Naive thymus-derived CD8-positive, alpha-beta T cell (primary cell): Measurements from ENCODE around the gene MZB1. TPM values are rescaled to one million over a fixed set of nuclear protein-coding genes. Genes with fewer than 3 reads are reported as not detected.

Experiments
- ATAC-seq, 2 donors: fragments of 150-1000 bp; cut with Tn5 transposase in 1 of 2; sonication (Bioruptor Pico), chemical (Tn5 transposase) in 1 of 2; 1 replicate in 1 of 2; 2 replicates in 1 of 2; pipeline ENCODE4 v1.10.0; 2021; ENCODE audit warnings: mild to moderate bottlenecking in 2 of 2, moderate library complexity in 2 of 2
- POLR2A ChIA-PET: fragments of 350-600 bp; sonication (Branson Sonifier 250); formaldehyde crosslinking; loops from one replicate; lab custom pipeline; 2021; ENCODE audit warnings: antibody characterized with exemption; lab: Charles Lee
- DNase-seq, 10 donors: peaks; one replicate each; pipeline versions ENCODE4 v3.0.0 to v3.0.0-alpha.2; 2020 to 2022
- H3K27ac Mint-ChIP-seq, 10 donors: one replicate each; pipeline ENCODE4 v1.8.0; 2020 to 2022; ENCODE audit warnings: mild to moderate bottlenecking in 10 of 10, mixed read lengths in 10 of 10, moderate library complexity in 4 of 10, inconsistent platforms in 1 of 10
- H3K27me3 Mint-ChIP-seq, 5 donors: one replicate each; pipeline ENCODE4 v1.8.0; 2021 to 2022; ENCODE audit warnings: mixed read lengths in 5 of 5
- H3K36me3 Mint-ChIP-seq, 3 donors: one replicate each; pipeline ENCODE4 v1.8.0; 2020 to 2022; ENCODE audit warnings: mixed read lengths in 3 of 3, mild to moderate bottlenecking in 2 of 3, inconsistent platforms in 1 of 3
- H3K4me1 Mint-ChIP-seq, 4 donors: one replicate each; pipeline ENCODE4 v1.8.0; 2021 to 2022; ENCODE audit warnings: mixed read lengths in 4 of 4
- H3K4me3 Mint-ChIP-seq, 10 donors: one replicate each; pipeline ENCODE4 v1.8.0; 2020 to 2022; ENCODE audit warnings: mild to moderate bottlenecking in 10 of 10, mixed read lengths in 10 of 10, moderate library complexity in 6 of 10, inconsistent platforms in 1 of 10
- H3K9me3 Mint-ChIP-seq, 9 donors: one replicate each; pipeline ENCODE4 v1.8.0; 2020 to 2022; ENCODE audit warnings: mixed read lengths in 9 of 9, mild to moderate bottlenecking in 3 of 9, inconsistent platforms in 1 of 9, moderate library complexity in 1 of 9
- polyA plus RNA-seq, 3 donors: library from polyadenylated mRNA; unstranded; fragments of 300-500 nt; fragmentation: Illumina TruSeq; gene quantifications; one replicate each; pipeline ENCODE4 v1.2.3, GENCODE V29; 2021
- total RNA-seq, 8 experiments: library from RNA in 2 of 8; stranded (reverse) in 2 of 8; gene quantifications; one replicate each; pipeline ENCODE4 v1.2.3 and lab custom pipeline; 2021 to 2026

The MZB1 gene
- total and polyA plus RNA-seq, 5 experiments from 2014 or later: 0.37 to 2.5 (median 1.5) TPM; not detected in 1

DNA sequence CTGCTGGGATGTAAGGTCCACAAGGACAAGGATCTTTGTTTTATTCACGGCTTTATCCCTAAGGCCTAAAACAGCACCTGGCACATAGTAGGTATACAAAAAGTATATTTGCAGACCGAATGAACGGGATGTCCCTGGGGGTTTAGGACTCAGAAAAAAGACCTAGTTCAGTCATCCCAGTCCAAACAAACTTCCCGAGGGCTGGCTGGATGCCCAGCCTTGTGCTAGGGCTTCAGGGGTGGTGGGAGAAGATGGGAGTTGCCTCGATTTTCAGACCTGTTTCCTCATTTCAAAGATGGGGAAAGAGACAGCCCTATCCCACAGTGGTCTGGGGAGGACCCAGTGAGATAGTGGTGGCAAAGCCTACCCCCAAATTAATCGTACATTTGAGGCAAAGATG, 8.2 kb upstream of the MZB1 start:
- H3K4me3 Mint-ChIP-seq: no peak overlapping the region
- no peak overlapping the region for H3K27ac Mint-ChIP-seq
- peaks cover 0 to 5% (median 4%) of the 10 kb centered on the region in 3 donors for H3K36me3 Mint-ChIP-seq
- peaks cover 0 to 1% (median 0%) of the 10 kb centered on the region in 5 donors for H3K27me3 Mint-ChIP-seq
- no peaks in the 10 kb centered on the region for H3K9me3 Mint-ChIP-seq
- ATAC-seq (no peak), DNase-seq (no peak)
- POLR2A ChIA-PET: no interaction called here
- peaks cover 4 to 16% (median 12%) of the 10 kb centered on the region in 4 donors for H3K4me1 Mint-ChIP-seq

- Mint-ChIP-seq H3K9me3 (no peaks in the 10 kb centered on the region), H3K27ac (no peak overlapping the region), H3K27me3 (peaks cover 0 to 1% (median 0%) of the 10 kb centered on the region in 5 donors), H3K4me1 (peaks cover 6 to 15% (median 11%) of the 10 kb centered on the region in 4 donors), H3K36me3 (peaks cover 0 to 5% (median 4%) of the 10 kb centered on the region in 3 donors), H3K4me3 (no peak overlapping the region)
- DNase-seq (peak in 1 of 10 donors; percentile 40), ATAC-seq (no peak)
- POLR2A ChIA-PET: interaction anchor here (1.6 kb wide), 1 partner anchor 103 kb away, joined by 4 read pairs; the partner anchor contains the start of gene MATR3
Measured at GRCh38 chr5:139396691-139397090, 7.0 kb upstream of the MZB1 start.

GRCh38 chr5:139395844-139396640, 6.3 kb upstream of the MZB1 start:
- Mint-ChIP-seq H3K36me3 (peaks cover 0 to 4% (median 3%) of the 10 kb centered on the region in 3 donors), H3K4me3 (peak overlapping the region in 4 of 10 donors; percentile 25 to 54 (median 29)), H3K9me3 (no peaks in the 10 kb centered on the region), H3K27ac (peak overlapping the region in 1 of 10 donors; percentile 19), H3K4me1 (peaks cover 9 to 21% (median 18%) of the 10 kb centered on the region in 4 donors), H3K27me3 (peaks cover 0 to 1% (median 0%) of the 10 kb centered on the region in 5 donors)
- DNase-seq: no peak
- POLR2A ChIA-PET: interaction anchor here (0.6 to 1.6 kb wide), 2 partner anchors 22 to 102 kb away, joined by 4 to 7 read pairs; partner anchors contain the start of gene MATR3
- no peak for ATAC-seq

DNA sequence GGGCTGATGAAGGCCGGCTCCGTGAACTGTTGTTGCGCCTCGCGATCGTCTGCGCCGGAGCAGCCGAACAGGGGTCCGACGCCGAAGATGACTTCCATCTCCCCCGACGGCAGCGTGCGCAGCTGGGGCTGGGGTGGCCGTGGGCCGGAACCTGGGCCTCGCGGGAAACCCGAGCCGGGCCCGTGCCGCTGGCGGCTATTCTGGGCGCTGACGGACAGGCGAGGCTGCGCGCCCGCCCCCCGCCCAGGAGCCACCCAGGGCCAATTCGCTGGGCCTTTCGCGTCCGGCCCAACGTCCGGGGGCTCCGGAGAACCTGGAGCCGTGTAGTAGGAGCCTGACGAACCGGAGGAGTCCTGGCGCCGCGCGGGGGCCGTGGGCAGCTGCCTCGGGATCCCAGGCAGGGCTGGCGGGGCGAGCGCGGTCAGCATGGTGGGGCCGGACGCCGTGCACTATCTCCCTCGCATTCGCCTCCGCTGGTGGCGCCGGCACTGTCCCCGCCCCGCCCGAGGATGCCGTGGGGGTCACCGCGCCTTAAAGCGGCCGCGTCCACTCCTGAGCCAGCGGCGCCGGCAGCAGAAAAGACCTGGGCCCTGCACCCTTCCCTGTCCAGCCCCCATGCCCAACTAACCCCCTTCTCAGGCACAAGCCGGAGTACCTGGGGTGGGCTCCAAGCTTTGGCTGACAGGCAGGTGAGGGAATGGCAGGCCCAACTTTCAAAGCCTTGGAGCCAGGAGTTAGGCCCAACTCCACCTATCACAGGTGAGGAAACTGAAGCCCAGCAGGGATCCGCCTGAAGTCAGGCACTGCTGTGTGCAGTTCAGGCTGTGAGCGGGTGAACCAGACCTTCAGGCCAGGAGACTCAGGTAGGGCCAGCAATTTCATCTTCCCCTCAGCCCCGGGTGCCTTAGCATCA, 5.2 kb upstream of the MZB1 start, which contains the start of gene PROB1:
Gene PROB1 (minus strand): TSS at position 451 of the 913 bp plus-strand sequence. CDS start 23 bp downstream, at position 428.
- no peak for ATAC-seq
- Mint-ChIP-seq H3K9me3 (no peaks in the 10 kb centered on the region), H3K27me3 (peaks cover 0 to 1% (median 0%) of the 10 kb centered on the region in 5 donors), H3K27ac (no peak within 1 kb of the TSS), H3K36me3 (peaks cover 0 to 4% (median 3%) of the 10 kb centered on the region in 3 donors), H3K4me3 (peak within 1 kb of the TSS in 9 of 10 donors; percentile 30 to 94 (median 90)), H3K4me1 (peaks cover 15 to 33% (median 29%) of the 10 kb centered on the region in 4 donors)
- POLR2A ChIA-PET: interaction anchor here (0.6 to 4.0 kb wide), 5 partner anchors 8 to 101 kb away, joined by 3 to 19 read pairs (median 7); partner anchors contain the start of genes MATR3, PAIP2 and SPATA24
- DNase-seq: no peak

- ATAC-seq: peak; percentile 19 to 39
- POLR2A ChIA-PET: interaction anchor here (0.6 to 4.0 kb wide), 3 partner anchors 9 to 100 kb away, joined by 3 to 19 read pairs (median 9); partner anchors contain the start of genes MATR3 and SPATA24
- DNase-seq: peak in 6 of 10 donors; percentile 26 to 75 (median 50)
- no peak overlapping the region for H3K27ac Mint-ChIP-seq
- no peaks in the 10 kb centered on the region for H3K9me3 Mint-ChIP-seq
- peaks cover 0 to 1% (median under 1%) of the 10 kb centered on the region in 3 donors for H3K36me3 Mint-ChIP-seq
- H3K4me3 Mint-ChIP-seq: peak overlapping the region in 8 of 10 donors; percentile 84 to 94 (median 90)
- H3K4me1 Mint-ChIP-seq: peaks cover 19 to 40% (median 34%) of the 10 kb centered on the region in 4 donors
- H3K27me3 Mint-ChIP-seq: peaks cover 0 to 1% (median 0%) of the 10 kb centered on the region in 5 donors
Measured at GRCh38 chr5:139394123-139394653, 4.5 kb upstream of the MZB1 start.

DNA sequence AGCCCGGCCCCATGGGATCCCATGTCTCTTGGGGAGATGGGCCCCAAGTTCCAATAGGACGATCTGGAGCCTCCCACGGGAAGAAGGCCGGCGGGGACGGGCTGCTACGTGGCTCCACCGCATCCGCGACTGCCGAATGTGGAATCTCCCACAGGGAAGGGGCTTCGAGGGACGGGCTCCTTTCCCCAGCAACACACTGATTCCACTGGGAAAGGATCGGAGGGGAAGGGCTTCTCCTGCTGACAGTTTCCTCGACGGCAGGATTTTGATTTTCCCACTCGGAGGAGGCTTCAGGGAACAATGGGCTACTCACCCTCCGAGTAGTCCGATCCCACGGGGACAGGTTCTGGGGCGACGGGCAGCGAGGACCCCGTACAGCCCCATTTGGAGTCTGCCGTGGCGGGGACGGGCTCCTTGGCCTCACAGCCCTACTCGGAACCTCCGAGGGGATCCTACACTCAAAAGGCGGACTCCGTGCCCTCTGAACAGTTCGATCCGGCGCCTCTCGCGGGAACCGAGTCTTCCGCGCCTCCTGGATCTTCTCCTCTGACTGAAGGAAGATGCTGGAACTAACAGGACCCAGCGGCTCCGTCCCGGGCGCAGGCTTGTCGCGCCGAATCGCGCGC, 3.9 kb upstream of the MZB1 start:
- DNase-seq: peak in 2 of 10 donors; percentile 23
- no peaks in the 10 kb centered on the region for H3K9me3 Mint-ChIP-seq
- peak overlapping the region in 2 of 10 donors; percentile 67 to 89 for H3K27ac Mint-ChIP-seq
- H3K4me3 Mint-ChIP-seq: peak overlapping the region; percentile 84 to 94 (median 90)
- H3K4me1 Mint-ChIP-seq: peaks cover 19 to 43% (median 39%) of the 10 kb centered on the region in 4 donors
- H3K36me3 Mint-ChIP-seq: no peaks in the 10 kb centered on the region
- H3K27me3 Mint-ChIP-seq: peaks cover 0 to 1% (median 0%) of the 10 kb centered on the region in 5 donors
- POLR2A ChIA-PET: interaction anchor here (0.6 to 4.0 kb wide), 5 partner anchors 10 to 100 kb away, joined by 3 to 19 read pairs (median 3); partner anchors contain the start of genes DNAJC18, MATR3 and SPATA24
- ATAC-seq: peak in 1 of 2 donors; percentile 2

DNA sequence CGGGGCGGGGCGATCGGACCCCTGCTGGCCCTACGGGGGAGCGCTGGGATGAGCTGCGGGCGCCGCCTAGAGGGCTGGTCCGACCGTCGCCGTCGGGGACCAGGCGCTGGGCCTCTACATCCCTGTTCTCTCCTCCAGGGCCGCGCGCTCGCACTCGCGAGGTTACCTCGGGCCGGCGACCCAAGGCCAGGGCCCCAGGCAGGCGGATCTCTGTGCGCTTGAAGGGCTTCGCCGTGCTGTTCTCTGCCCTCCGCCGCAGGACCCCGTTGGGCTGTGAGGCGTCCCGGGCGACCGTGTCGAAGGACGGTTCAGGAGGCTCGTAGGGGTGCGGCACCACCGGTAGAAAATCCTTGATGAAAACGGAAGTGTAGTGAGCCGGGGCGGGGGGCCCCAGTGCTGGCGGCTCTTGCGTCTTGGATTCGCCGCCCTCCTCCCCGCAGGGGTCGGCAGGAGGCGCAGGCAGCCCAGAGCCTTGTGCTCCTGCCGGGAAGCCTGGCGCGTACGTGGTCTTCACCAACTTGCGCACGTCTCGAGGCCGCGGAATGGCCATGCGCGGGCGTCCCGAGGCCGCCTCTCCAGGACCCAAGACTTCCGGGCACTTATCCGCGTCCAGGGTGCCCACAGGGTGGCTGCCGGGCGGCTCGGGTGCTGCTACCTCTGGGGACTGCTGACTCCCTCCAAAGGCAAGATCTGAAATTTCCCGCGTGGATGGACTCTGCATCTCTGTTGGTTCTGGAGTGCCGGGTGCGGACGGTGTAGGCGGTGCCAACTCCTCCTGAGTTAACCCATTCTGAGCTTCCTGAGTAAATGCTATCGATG, 3.2 kb upstream of the MZB1 start:
- Mint-ChIP-seq H3K27me3 (peaks cover 0 to 1% (median 0%) of the 10 kb centered on the region in 5 donors), H3K4me3 (peak overlapping the region; percentile 84 to 94 (median 90))

DNA sequence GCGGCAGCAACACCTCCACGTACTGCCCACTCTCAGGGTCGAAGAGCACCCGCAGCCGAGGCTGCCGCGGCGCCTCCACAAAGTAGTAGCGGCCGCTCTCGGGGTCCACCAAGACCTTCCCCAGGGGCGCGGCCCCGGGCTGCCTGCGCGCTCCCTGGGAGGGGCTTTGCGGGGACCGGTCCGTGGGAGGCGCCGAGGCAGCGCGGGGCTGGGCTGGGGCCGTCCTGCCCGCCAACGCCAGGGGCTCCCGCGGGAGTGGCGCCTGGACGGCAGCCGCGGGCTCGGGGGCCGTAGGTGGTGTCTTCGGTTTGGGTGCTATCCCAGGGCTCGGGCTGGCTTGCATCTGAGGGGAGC, 2.6 kb upstream of the MZB1 start:
- DNase-seq (no peak), ATAC-seq (peak; percentile 38 to 40)
- H3K36me3 Mint-ChIP-seq: no peaks in the 10 kb centered on the region
- H3K4me3 Mint-ChIP-seq: peak overlapping the region in 9 of 10 donors; percentile 84 to 94 (median 90)
- peaks cover 21 to 46% (median 44%) of the 10 kb centered on the region in 4 donors for H3K4me1 Mint-ChIP-seq
- H3K27ac Mint-ChIP-seq: peak overlapping the region in 2 of 10 donors; percentile 68 to 89
- peaks cover 0 to 1% (median 0%) of the 10 kb centered on the region in 5 donors for H3K27me3 Mint-ChIP-seq
- no peaks in the 10 kb centered on the region for H3K9me3 Mint-ChIP-seq
- POLR2A ChIA-PET: interaction anchor here (0.5 to 4.0 kb wide), 7 partner anchors 11 to 819 kb away, joined by 3 to 19 read pairs (median 5); partner anchors contain the start of genes DNAJC18, MATR3, PAIP2 and SPATA24

More for the DNA sequence above, 3.2 kb upstream of the MZB1 start:
- POLR2A ChIA-PET: interaction anchor here (0.6 to 4.0 kb wide), 5 partner anchors 10 to 99 kb away, joined by 3 to 19 read pairs (median 8); partner anchors contain the start of genes DNAJC18, MATR3, PAIP2 and SPATA24
- H3K4me1 Mint-ChIP-seq: peaks cover 21 to 46% (median 43%) of the 10 kb centered on the region in 4 donors
- ATAC-seq (peak; percentile 74 to 75), DNase-seq (peak; percentile 61 to 83 (median 70))
- H3K9me3 Mint-ChIP-seq: no peaks in the 10 kb centered on the region
- no peaks in the 10 kb centered on the region for H3K36me3 Mint-ChIP-seq
- H3K27ac Mint-ChIP-seq: peak overlapping the region in 9 of 10 donors; percentile 34 to 89 (median 60)

GRCh38 chr5:139391570-139392323, 2.0 kb upstream of the MZB1 start:
- H3K4me1 Mint-ChIP-seq: peaks cover 21 to 48% (median 47%) of the 10 kb centered on the region in 4 donors

More at GRCh38 chr5:139391570-139392323, 2.0 kb upstream of the MZB1 start:
- ATAC-seq: peak in 1 of 2 donors; percentile 2
- H3K4me3 Mint-ChIP-seq: peak overlapping the region; percentile 70 to 92 (median 86)
- no peaks in the 10 kb centered on the region for H3K9me3 Mint-ChIP-seq
- POLR2A ChIA-PET: interaction anchor here (0.5 to 4.0 kb wide), 9 partner anchors 9 to 819 kb away, joined by 3 to 19 read pairs (median 4); partner anchors contain the start of genes MATR3, PAIP2 and SPATA24
- H3K27me3 Mint-ChIP-seq: peaks cover 0 to 1% (median 0%) of the 10 kb centered on the region in 5 donors
- peak in 1 of 10 donors; percentile 20 for DNase-seq
- no peaks in the 10 kb centered on the region for H3K36me3 Mint-ChIP-seq
- peak overlapping the region in 8 of 10 donors; percentile 53 to 90 (median 74) for H3K27ac Mint-ChIP-seq
